ENCODE data around the gene SCAND1.
"Not testable (repeated sequence)": the region's sequence is repeated elsewhere in the genome, so short reads cannot be mapped to it uniquely, and the experiment has no call there.

Gene SCAND1

DNA sequence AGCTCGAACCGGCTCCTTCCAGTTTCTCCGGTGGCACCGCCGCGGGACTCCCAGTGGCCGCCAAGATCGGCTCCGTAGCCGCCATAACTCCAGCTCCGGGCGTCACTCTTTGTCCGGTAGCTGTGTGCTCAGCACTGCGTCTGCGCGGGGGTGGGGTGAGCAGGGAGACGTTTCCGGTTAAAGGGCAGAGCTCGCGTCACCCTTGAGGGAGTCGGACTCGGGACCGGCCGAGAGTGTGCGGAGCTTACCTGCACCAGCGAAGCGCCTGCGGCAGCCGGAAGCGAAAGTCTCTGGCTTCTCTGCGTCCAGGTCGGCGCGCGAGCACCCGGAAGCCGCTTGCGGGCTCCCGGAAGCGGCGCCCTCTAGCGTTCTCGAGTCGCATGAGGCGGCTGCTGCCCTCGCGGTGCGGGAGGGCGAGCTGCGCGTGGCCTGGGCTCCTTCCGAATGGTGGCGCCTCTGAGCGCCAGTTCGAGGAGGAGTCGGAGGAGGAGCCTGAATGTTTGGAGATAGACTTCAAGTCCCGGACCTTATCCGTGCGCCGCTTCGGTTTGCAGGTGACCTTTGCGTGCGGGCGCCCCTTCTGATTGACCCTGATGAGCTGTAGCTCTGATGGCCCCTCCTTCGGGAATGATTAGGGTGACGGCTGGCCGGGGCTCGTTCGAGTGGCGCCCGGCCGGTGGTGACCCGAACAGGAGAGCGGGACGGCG is at the start of gene SCAND1:
Gene SCAND1, minus strand, starts transcription at position 303 of the 707 bp plus-strand sequence. Its CDS starts 218 bp downstream, at position 85.
- no peaks in the 10 kb centered on the region for H3K27me3 ChIP-seq
- peaks cover 26% of the 10 kb centered on the region for H3K36me3 ChIP-seq
- H4K20me1 ChIP-seq = peaks cover 35% of the 10 kb centered on the region
- H3K9me3 ChIP-seq = peaks cover 10% of the 10 kb centered on the region
- peak within 1 kb of the TSS; percentile 100 for H3K9ac ChIP-seq
- peak within 1 kb of the TSS; percentile 89 for H3K4me3 ChIP-seq
- peak within 1 kb of the TSS; percentile 90 for H3K4me2 ChIP-seq
- H3K27ac ChIP-seq = peak within 1 kb of the TSS; percentile 100
- TF ChIP-seq Cebpa-rat (IDR thresholded peaks at IDR 0.05) = no peak
- peaks cover 25% of the 10 kb centered on the region for H3K4me1 ChIP-seq

DNA sequence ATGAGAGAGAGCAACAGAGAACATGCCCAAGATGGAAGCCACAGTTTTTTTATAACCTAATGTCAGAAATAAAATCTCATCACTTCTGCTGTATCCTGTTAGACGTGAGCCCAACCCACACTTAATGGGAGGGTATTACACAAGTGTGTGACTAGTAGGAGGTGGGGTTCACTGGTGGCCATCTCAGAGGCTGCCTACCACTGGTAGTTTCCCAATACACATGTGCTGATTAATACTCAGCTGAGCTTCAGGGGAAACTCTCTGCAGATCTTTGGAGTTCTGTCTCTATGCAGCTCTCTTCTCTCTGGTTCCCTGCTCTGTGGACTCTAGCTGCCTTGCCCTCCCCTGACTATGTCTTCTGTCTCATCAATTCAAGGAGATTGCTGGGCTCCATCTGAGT is 49.7 kb upstream of the SCAND1 start:
- Histone ChIP-seq H3K4me3 (no peak overlapping the region), H4K20me1 (no peaks in the 10 kb centered on the region), H3K9me3 (peaks cover 32% of the 10 kb centered on the region), H3K36me3 (no peaks in the 10 kb centered on the region), H3K9ac (no peak overlapping the region), H3K27ac (no peak overlapping the region), H3K4me1 (no peaks in the 10 kb centered on the region), H3K27me3 (no peaks in the 10 kb centered on the region), H3K4me2 (no peak overlapping the region)
- TF ChIP-seq Cebpa-rat (IDR thresholded peaks at IDR 0.05) = no peak

DNA sequence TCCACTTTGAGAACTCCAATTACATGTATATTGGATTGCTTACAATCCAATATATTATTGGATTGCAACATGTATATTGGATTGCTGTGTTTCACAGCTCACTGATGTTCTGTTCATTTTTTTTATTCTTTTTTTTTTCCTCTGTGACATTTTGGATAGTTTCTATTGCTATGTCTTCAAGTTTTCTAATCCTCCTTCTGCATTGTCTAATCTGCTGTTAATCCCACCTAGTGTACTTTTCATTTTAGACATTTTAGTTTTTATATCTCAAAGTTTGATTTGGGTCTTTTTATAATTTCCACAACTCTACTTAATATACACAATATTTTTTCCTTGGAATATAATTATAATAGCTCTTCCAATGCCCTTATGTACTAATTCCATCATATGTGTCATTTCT is 48.6 kb upstream of the SCAND1 start:
- Histone ChIP-seq H3K4me3 (no peak overlapping the region), H3K4me1 (no peaks in the 10 kb centered on the region), H3K4me2 (no peak overlapping the region)

DNA sequence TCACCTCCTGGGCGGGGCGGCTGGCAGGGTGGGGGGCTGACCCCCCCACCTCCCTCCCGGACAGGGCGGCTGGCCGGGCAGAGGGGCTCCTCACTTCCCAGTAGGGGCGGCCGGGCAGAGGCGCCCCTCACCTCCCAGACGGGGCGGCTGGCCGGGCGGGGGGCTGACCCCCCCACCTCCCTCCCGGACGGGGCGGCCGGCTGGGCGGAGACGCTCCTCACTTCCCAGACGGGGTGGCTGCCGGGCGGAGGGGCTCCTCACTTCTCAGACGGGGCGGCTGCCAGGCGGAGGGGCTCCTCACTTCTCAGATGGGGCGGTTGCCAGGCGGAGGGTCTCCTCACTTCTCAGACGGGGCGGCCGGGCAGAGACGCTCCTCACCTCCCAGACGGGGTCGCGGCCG is 47.0 kb upstream of the SCAND1 start:
- H3K4me2 ChIP-seq, H3K9ac ChIP-seq, H3K36me3 ChIP-seq, H3K27me3 ChIP-seq, H3K4me1 ChIP-seq, H4K20me1 ChIP-seq, H3K27ac ChIP-seq, H3K4me3 ChIP-seq: not testable (repeated sequence)
- peaks cover 32% of the 10 kb centered on the region for H3K9me3 ChIP-seq

More for the DNA sequence above, 48.6 kb upstream of the SCAND1 start:
- Histone ChIP-seq H3K27ac (no peak overlapping the region), H3K9ac (no peak overlapping the region), H4K20me1 (no peaks in the 10 kb centered on the region), H3K27me3 (no peaks in the 10 kb centered on the region), H3K9me3 (peaks cover 32% of the 10 kb centered on the region), H3K36me3 (no peaks in the 10 kb centered on the region)
- no peak for TF ChIP-seq Cebpa-rat (IDR thresholded peaks at IDR 0.05)

DNA sequence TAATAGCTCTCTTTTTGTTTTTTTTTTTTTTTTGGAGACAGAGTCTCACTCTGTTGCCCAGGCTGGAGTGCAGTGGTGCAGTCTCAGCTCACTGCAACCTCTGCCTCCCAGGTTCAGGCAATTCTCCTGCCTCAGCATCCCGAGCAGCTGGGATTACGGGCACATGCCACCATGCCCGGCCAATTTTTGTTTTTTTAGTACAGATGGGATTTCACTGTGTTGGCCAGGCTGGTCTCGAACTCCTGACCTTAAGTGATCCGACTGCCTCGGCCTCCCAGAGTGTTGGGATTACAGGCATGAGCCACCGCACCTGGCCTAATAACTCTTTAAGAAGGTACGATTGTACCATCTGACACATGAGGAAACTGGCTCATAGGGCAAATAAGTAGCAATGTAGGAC is 42.2 kb upstream of the SCAND1 start:
- H3K9ac ChIP-seq, H3K36me3 ChIP-seq, H3K4me3 ChIP-seq, H3K27me3 ChIP-seq, H3K27ac ChIP-seq, H3K9me3 ChIP-seq, H4K20me1 ChIP-seq, H3K4me2 ChIP-seq, H3K4me1 ChIP-seq: not testable (repeated sequence)

DNA sequence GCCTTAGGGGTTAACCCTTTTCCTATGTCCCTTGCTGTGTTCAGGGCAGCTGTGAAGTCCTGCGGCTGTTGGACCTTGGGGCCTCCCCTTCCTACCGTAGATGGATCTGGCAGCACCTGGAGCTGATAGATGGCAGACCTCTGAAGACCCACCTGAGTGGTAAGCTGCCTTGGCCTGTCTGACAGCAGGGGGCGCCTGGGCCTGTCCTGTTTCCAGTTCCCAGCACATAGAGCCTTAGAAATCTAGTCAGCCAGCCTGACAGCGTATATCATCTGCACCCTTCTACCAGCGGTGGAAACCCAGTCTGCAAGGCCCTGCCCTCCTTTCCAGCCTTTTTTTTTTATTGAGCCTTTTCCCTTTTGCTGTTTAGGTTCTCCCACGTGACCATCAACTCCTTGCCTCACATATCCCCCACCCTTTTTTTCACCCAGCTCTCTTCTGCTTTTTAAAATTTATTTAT is 40.7 kb upstream of the SCAND1 start:
- Histone ChIP-seq H3K27me3 (no peaks in the 10 kb centered on the region), H3K4me2 (no peak overlapping the region), H3K9me3 (no peaks in the 10 kb centered on the region), H3K9ac (no peak overlapping the region), H3K36me3 (no peaks in the 10 kb centered on the region), H3K4me1 (peaks cover 10% of the 10 kb centered on the region), H3K27ac (no peak overlapping the region), H4K20me1 (no peaks in the 10 kb centered on the region), H3K4me3 (no peak overlapping the region)
- no peak for TF ChIP-seq Cebpa-rat (IDR thresholded peaks at IDR 0.05)

DNA sequence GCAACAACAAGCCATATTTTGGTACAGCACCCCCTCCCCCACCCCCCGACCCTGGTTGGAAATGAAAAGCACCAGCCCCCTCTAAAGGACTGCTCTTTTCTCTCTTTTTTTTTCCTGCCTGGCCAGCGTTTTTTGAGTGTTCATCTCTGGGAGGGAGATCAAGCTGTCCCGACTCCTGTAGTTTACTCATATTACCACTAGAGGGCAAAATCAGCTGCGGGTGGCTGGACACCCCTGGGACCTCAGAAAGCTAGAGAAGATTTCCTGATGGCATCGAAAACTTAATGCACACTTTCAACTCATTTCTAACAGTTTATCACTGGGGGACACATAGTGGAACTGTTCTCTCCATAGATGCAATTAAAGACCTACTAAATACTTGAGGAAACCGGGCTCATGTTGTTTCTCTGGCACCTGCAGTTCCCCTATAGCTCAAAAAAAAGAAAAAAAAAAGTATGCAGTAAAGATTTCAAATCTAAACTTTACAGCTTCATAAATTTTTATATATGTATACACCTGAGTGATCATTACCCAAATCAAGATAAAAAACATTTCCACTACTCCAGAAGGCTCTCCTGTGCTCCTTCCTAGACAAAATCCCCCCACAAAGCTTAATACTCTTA is 38.5 kb upstream of the SCAND1 start:
- peak overlapping the region; percentile 39 for H3K4me2 ChIP-seq
- no peak overlapping the region for H3K27ac ChIP-seq
- no peak overlapping the region for H3K9ac ChIP-seq
- peaks cover 10% of the 10 kb centered on the region for H3K4me1 ChIP-seq
- H3K4me3 ChIP-seq = no peak overlapping the region
- H4K20me1 ChIP-seq = no peaks in the 10 kb centered on the region
- H3K36me3 ChIP-seq = no peaks in the 10 kb centered on the region
- H3K9me3 ChIP-seq = no peaks in the 10 kb centered on the region
- no peaks in the 10 kb centered on the region for H3K27me3 ChIP-seq
- TF ChIP-seq Cebpa-rat (IDR thresholded peaks at IDR 0.05) = no peak

DNA sequence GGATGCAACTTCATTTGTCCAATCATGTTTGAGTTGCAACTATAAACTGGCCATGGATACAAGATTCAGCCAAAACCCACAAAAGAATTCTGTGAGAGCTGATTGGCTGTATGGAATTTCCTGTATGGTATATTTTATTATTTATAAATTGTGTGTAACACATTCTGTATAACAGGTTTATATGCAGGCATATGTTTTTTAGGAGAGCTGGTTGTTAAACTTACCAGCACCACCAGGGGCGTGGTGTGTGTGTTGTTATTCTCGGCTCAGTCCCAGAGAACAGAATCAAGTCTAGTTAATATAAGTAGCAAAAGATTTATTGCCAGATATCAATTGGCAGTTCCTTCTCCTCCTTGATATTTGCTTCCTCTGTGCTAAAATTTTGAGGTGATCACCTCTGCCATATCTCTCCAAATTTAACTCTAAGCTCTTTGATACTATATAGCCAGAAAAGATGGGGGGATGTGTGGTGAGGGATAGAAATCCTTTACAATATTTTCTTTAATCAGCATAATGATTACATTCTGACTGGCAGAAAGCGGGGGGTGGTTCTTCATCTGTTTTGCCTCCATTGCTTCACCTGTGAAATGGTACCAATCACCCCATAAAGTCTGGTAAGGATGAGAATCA is 37.0 kb upstream of the SCAND1 start:
- Histone ChIP-seq H3K27me3 (no peaks in the 10 kb centered on the region), H3K4me1 (peaks cover 10% of the 10 kb centered on the region), H3K4me2 (no peak overlapping the region), H4K20me1 (no peaks in the 10 kb centered on the region), H3K36me3 (no peaks in the 10 kb centered on the region), H3K9ac (no peak overlapping the region), H3K9me3 (no peaks in the 10 kb centered on the region), H3K4me3 (no peak overlapping the region), H3K27ac (no peak overlapping the region)
- no peak for TF ChIP-seq Cebpa-rat (IDR thresholded peaks at IDR 0.05)

DNA sequence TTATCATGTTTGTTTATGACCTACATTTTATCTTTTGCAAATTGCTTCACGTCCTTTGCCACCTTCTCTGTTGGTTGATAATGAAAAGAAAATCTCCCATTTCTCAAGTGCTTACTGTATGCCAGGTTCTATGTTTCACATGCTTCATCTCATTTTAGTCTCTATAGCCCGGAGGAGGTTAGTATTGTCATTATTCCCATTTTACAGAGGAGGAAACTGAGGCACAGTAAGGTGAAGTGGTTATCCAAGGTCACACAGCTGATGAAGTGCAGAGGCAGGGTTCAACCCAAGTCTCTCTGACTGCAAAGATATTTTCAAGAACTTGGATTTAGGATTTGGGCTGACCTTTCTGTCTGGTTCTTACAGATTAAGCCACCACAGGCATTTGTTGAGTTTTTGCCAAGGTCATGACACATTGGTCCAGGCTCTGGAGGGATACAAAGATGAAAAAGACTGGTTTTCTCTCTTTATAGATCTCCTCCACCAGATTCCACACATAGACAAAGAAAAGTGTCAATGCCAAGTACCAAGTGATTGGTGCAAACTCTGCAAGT is 34.7 kb upstream of the SCAND1 start:
- H3K4me2 ChIP-seq = no peak overlapping the region
- no peaks in the 10 kb centered on the region for H3K36me3 ChIP-seq
- peaks cover 10% of the 10 kb centered on the region for H3K4me1 ChIP-seq
- H3K9ac ChIP-seq = no peak overlapping the region
- no peak for TF ChIP-seq Cebpa-rat (IDR thresholded peaks at IDR 0.05)
- no peak overlapping the region for H3K27ac ChIP-seq
- no peaks in the 10 kb centered on the region for H3K9me3 ChIP-seq
- no peaks in the 10 kb centered on the region for H3K27me3 ChIP-seq
- H4K20me1 ChIP-seq = no peaks in the 10 kb centered on the region
- H3K4me3 ChIP-seq = no peak overlapping the region

DNA sequence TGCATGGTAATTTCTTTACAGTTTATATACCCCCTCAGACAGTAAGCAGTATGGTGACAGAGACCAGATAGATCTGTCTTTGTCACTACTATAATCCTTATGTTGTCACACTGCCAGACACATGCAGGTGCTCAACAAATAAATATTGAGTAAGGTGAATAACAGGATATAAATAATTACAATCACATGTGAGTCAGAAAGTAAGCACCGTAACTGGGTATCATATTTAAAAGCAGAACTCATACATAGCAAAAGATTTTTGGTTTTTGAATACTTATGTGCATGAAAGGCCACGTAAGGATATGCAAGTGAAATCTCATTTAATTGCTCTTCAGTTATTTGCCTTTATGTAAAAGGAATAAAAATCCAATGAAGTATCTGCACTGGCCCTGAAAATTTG is 31.5 kb upstream of the SCAND1 start:
- H4K20me1 ChIP-seq = no peaks in the 10 kb centered on the region
- TF ChIP-seq Cebpa-rat (IDR thresholded peaks at IDR 0.05) = no peak
- no peak overlapping the region for H3K9ac ChIP-seq
- H3K9me3 ChIP-seq = no peaks in the 10 kb centered on the region
- H3K27ac ChIP-seq = no peak overlapping the region
- no peaks in the 10 kb centered on the region for H3K4me1 ChIP-seq
- no peak overlapping the region for H3K4me3 ChIP-seq
- H3K4me2 ChIP-seq = no peak overlapping the region
- H3K27me3 ChIP-seq = no peaks in the 10 kb centered on the region
- no peaks in the 10 kb centered on the region for H3K36me3 ChIP-seq

All from BLaER1 (cell line).